ENCODE results near the gene GRAMD1A. TPM values are rescaled to one million over a fixed set of nuclear protein-coding genes. Genes with fewer than 3 reads are reported as not detected.

GRAMD1A gene
- total and polyA plus RNA-seq, 9 of the 15 experiments (the other 6 are each of a cell fraction or from before 2014, with no cell fraction given), result 1.4 to 63.8 (median 38.5) TPM

- no peak for TF ChIP-seq ZNF589 (CRISPR knock-in tag; IDR thresholded peaks at IDR 0.05; ENCODE audit: low read depth)
- TF ChIP-seq ZNF354B (CRISPR knock-in tag; IDR thresholded peaks at IDR 0.05), result no peak
- TF ChIP-seq, protein P1, sequence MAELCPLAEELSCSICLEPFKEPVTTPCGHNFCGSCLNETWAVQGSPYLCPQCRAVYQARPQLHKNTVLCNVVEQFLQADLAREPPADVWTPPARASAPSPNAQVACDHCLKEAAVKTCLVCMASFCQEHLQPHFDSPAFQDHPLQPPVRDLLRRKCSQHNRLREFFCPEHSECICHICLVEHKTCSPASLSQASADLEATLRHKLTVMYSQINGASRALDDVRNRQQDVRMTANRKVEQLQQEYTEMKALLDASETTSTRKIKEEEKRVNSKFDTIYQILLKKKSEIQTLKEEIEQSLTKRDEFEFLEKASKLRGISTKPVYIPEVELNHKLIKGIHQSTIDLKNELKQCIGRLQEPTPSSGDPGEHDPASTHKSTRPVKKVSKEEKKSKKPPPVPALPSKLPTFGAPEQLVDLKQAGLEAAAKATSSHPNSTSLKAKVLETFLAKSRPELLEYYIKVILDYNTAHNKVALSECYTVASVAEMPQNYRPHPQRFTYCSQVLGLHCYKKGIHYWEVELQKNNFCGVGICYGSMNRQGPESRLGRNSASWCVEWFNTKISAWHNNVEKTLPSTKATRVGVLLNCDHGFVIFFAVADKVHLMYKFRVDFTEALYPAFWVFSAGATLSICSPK (IDR thresholded peaks at IDR 0.05; ENCODE audit: borderline replicate concordance), result no peak
- TF ChIP-seq WHSC1 (IDR thresholded peaks at IDR 0.05; ENCODE audit: low read length), result no peak
- no peak for TF ChIP-seq YBX1 (IDR thresholded peaks at IDR 0.05)
- TF ChIP-seq U2AF1 (optimal IDR thresholded peaks at IDR 0.05; ENCODE audit: low read depth, low read length), result no peak
- peak; percentile 9; the same call in 1 of the 2 replicates for TF ChIP-seq POLR2G (IDR thresholded peaks at IDR 0.05; ENCODE audit: low read depth, low read length)
- TF ChIP-seq PML (IDR thresholded peaks at IDR 0.05; ENCODE audit: low read length), result no peak
- peak; percentile 62; the same call in 1 of the 2 replicates for TF ChIP-seq PHF8 (IDR thresholded peaks at IDR 0.05; ENCODE audit: borderline replicate concordance, low read length)
- no peak for TF ChIP-seq ZNF165 (CRISPR knock-in tag; IDR thresholded peaks at IDR 0.05; ENCODE audit: borderline replicate concordance)
- TF ChIP-seq DNMT1 (IDR thresholded peaks at IDR 0.05), result no peak
- TF ChIP-seq, protein P2, sequence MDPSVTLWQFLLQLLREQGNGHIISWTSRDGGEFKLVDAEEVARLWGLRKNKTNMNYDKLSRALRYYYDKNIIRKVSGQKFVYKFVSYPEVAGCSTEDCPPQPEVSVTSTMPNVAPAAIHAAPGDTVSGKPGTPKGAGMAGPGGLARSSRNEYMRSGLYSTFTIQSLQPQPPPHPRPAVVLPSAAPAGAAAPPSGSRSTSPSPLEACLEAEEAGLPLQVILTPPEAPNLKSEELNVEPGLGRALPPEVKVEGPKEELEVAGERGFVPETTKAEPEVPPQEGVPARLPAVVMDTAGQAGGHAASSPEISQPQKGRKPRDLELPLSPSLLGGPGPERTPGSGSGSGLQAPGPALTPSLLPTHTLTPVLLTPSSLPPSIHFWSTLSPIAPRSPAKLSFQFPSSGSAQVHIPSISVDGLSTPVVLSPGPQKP (CRISPR knock-in tag; IDR thresholded peaks at IDR 0.05), result no peak
- peak; percentile 43 for TF ChIP-seq DPF2 (IDR thresholded peaks at IDR 0.05)
- no peak for TF ChIP-seq PHTF2 (CRISPR knock-in tag; IDR thresholded peaks at IDR 0.05)
- TF ChIP-seq, protein P3, sequence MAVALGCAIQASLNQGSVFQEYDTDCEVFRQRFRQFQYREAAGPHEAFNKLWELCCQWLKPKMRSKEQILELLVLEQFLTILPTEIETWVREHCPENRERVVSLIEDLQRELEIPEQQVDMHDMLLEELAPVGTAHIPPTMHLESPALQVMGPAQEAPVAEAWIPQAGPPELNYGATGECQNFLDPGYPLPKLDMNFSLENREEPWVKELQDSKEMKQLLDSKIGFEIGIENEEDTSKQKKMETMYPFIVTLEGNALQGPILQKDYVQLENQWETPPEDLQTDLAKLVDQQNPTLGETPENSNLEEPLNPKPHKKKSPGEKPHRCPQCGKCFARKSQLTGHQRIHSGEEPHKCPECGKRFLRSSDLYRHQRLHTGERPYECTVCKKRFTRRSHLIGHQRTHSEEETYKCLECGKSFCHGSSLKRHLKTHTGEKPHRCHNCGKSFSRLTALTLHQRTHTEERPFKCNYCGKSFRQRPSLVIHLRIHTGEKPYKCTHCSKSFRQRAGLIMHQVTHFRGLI (CRISPR knock-in tag; IDR thresholded peaks at IDR 0.05), result no peak
- TF ChIP-seq HNRNPK (IDR thresholded peaks at IDR 0.05; ENCODE audit: low read depth, low read length, poor library complexity, severe bottlenecking), result no peak
- TF ChIP-seq EWSR1 (IDR thresholded peaks at IDR 0.05; ENCODE audit: borderline replicate concordance, low read depth, partially characterized antibody), result no peak
- no peak; the same call in 1 of the 2 replicates for TF ChIP-seq ZNF175 (CRISPR knock-in tag; IDR thresholded peaks at IDR 0.05; ENCODE audit: low read depth)
- TF ChIP-seq, protein P4, sequence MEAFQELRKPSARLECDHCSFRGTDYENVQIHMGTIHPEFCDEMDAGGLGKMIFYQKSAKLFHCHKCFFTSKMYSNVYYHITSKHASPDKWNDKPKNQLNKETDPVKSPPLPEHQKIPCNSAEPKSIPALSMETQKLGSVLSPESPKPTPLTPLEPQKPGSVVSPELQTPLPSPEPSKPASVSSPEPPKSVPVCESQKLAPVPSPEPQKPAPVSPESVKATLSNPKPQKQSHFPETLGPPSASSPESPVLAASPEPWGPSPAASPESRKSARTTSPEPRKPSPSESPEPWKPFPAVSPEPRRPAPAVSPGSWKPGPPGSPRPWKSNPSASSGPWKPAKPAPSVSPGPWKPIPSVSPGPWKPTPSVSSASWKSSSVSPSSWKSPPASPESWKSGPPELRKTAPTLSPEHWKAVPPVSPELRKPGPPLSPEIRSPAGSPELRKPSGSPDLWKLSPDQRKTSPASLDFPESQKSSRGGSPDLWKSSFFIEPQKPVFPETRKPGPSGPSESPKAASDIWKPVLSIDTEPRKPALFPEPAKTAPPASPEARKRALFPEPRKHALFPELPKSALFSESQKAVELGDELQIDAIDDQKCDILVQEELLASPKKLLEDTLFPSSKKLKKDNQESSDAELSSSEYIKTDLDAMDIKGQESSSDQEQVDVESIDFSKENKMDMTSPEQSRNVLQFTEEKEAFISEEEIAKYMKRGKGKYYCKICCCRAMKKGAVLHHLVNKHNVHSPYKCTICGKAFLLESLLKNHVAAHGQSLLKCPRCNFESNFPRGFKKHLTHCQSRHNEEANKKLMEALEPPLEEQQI (IDR thresholded peaks at IDR 0.05), result no peak
Observed at GRCh38 chr19:34999498-35000337, at the start of gene GRAMD1A (continued).
